VCaP (cell line): ENCODE measurements around the gene SEMA3E.

Experiments used
- H3K27ac ChIP-seq: fragments of 450-650 bp; 2 replicates; pipeline ENCODE4 v1.5.1; 2017
- CTCF ChIP-seq: fragments of 450-650 bp; conservative IDR thresholded peaks from 2 replicates; pipeline ENCODE4 v1.5.1; 2017; ENCODE audit warnings: mild to moderate bottlenecking, moderate library complexity

SEMA3E gene

GRCh38 chr7:83640240-83640639 lies 8.7 kb downstream of the SEMA3E start:
- no peak for TF ChIP-seq CTCF
- H3K27ac ChIP-seq, result peak overlapping the region; percentile 79

- no peak overlapping the region for H3K27ac ChIP-seq
- no peak for TF ChIP-seq CTCF
Observed at GRCh38 chr7:83633516-83633915, 15.4 kb downstream of the SEMA3E start.

GRCh38 chr7:83629117-83629880 lies 19.6 kb downstream of the SEMA3E start:
- H3K27ac ChIP-seq, result no peak overlapping the region
- no peak for TF ChIP-seq CTCF

- TF ChIP-seq CTCF, result no peak
- H3K27ac ChIP-seq, result no peak overlapping the region
Observed at GRCh38 chr7:83617858-83618257, 31.1 kb downstream of the SEMA3E start.

DNA sequence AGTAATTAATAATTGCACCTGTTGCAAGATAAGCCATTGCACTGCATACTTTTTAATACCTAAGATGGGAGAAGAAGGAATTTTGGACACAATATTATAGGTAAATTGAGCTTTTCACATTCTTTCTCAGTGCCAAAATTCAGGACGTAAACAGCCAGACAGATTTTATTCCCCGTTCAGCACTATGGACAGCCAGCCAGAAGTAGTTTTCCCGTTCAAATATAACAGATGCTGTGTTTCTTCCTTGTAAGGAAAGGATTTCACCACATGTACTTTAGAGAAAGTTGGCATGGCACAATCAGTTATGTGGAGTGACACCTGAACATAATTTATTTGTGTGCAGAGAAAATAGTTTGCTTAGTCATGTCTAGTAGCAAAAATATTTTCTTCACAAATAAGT lies 34.8 kb downstream of the SEMA3E start:
- no peak for TF ChIP-seq CTCF

DNA sequence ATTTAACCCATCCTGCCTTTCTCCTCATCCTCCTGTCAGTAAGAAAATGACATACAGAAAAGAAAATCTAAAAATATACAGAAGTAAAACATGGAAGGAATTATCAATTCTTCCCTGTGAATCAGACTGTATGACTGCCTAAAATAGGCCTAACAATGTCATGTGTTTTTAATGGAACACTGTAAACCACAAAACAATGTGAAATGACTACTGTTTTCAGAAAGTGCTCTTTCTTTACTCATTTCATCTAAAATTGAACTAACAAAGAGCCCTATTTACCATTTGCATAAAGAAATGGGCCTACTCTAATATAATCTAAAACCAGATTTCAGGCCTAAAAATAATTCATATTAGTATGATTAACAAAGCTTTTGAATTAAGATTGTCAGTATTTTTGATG lies 35.7 kb downstream of the SEMA3E start:
- no peak for TF ChIP-seq CTCF

More for the DNA sequence above, 34.8 kb downstream of the SEMA3E start:
- H3K27ac ChIP-seq, result no peak overlapping the region

DNA sequence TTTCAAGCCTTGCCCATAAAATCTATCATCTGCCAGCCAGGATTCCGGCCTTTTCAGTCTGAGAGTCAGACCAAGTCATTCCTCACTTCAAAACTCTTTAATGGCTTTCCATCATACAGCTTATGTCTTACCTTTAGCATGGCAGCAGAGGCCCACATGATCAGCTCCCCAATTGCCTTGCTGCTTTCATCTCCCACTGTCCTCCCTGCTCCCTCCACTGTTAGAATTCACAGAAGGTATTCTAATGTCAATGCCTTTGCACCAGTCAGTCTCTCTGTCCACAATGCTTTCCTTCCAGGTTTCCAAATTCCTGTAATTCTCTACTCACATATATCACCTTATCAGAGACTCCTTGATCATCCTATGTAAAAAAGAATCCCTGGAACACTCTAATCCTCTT lies 37.2 kb downstream of the SEMA3E start:
- H3K27ac ChIP-seq, result no peak overlapping the region
- TF ChIP-seq CTCF, result no peak

More for the DNA sequence above, 35.7 kb downstream of the SEMA3E start:
- H3K27ac ChIP-seq, result no peak overlapping the region
